B cell (primary cell): ENCODE data around the gene PXMP2. TPM values are rescaled to one million over a fixed set of nuclear protein-coding genes. Genes with fewer than 3 reads are reported as not detected.
"Not testable (repeated sequence)": the region's sequence is repeated elsewhere in the genome, so short reads cannot be mapped to it uniquely, and the experiment has no call there.

Source experiments
- ATAC-seq: fragments of 200-7000 bp; cut with Tn5 transposase; one replicate; pipeline ENCODE4 v1.10.0; 2021; ENCODE audit warnings: low read depth, mild to moderate bottlenecking, moderate number of reproducible peaks, moderate library complexity
- CTCF ChIA-PET: fragments of 350-600 bp; sonication (Branson Sonifier 250); formaldehyde crosslinking; loops from one replicate; lab custom pipeline; 2021; ENCODE audit warnings: antibody characterized with exemption, inconsistent platforms; lab: Charles Lee
- POLR2A ChIA-PET: fragments of 350-600 bp; sonication (Branson Sonifier 250); formaldehyde crosslinking; loops from one replicate; lab custom pipeline; 2021; ENCODE audit warnings: antibody characterized with exemption; lab: Charles Lee
- DNase-seq: peaks from one replicate; pipeline ENCODE4 v3.0.0; 2013
- H2AFZ ChIP-seq: 2 replicates; pipeline ENCODE4 v1.6.1; 2012; ENCODE audit warnings: mild to moderate bottlenecking, low read depth, low read length; ENCODE audit not compliant: insufficient read depth, poor library complexity, severe bottlenecking
- H3K27ac ChIP-seq, 2 donors: 1 replicate in 1 of 2; 2 replicates in 1 of 2; pipeline ENCODE4 v1.5.1; 2012 to 2013; ENCODE audit warnings: low read length in 2 of 2, mild to moderate bottlenecking in 2 of 2, moderate library complexity in 1 of 2
- H3K27me3 ChIP-seq, 4 experiments: fragments of 200-600 bp in 1 of 4; sonication (generic) in 1 of 4; replicated peaks in 1 of 4; 1 replicate in 2 of 4; 2 replicates in 2 of 4; pipeline versions ENCODE4 v1.6.1 to v1.7.0; 2013 to 2016; ENCODE audit warnings: low read length in 3 of 4, mild to moderate bottlenecking in 2 of 4, mixed read lengths in 1 of 4, moderate library complexity in 1 of 4; ENCODE audit not compliant: insufficient read depth in 4 of 4, control insufficient read depth in 3 of 4; ENCODE audit errors: control extremely low read depth in 1 of 4
- H3K36me3 ChIP-seq, 2 experiments: replicated peaks in 1 of 2; 1 replicate in 1 of 2; 2 replicates in 1 of 2; pipeline versions ENCODE4 v1.6.1 to v1.7.1; 2013; ENCODE audit warnings: low read length in 1 of 2; ENCODE audit not compliant: insufficient read depth in 2 of 2, control insufficient read depth in 1 of 2; ENCODE audit errors: control extremely low read depth in 1 of 2, extremely low read depth in 1 of 2
- H3K4me1 ChIP-seq, 2 donors: fragments of 200-600 bp in 1 of 2; sonication (generic) in 1 of 2; 1 replicate in 1 of 2; 2 replicates in 1 of 2; pipeline versions ENCODE4 v1.5.1 to v1.6.1; 2013 to 2017; ENCODE audit warnings: low read length in 2 of 2; ENCODE audit not compliant: control insufficient read depth in 2 of 2, insufficient read depth in 2 of 2
- H3K4me2 ChIP-seq: replicated peaks from 2 replicates; pipeline ENCODE3; 2012; ENCODE audit warnings: mild to moderate bottlenecking, low read depth, low read length; ENCODE audit not compliant: poor library complexity, severe bottlenecking
- H3K4me3 ChIP-seq, 5 experiments: fragments of 200-600 bp in 1 of 5; sonication (generic) in 1 of 5; 1 replicate in 3 of 5; 2 replicates in 2 of 5; pipeline versions ENCODE4 v1.5.1 to v1.7.0; 2011 to 2016; ENCODE audit warnings: low read length in 4 of 5, mild to moderate bottlenecking in 4 of 5, low read depth in 2 of 5, control low read depth in 1 of 5, moderate library complexity in 1 of 5; ENCODE audit not compliant: insufficient read depth in 1 of 5; ENCODE audit errors: control extremely low read depth in 1 of 5, extremely low read depth in 1 of 5
- H3K79me2 ChIP-seq: fragments of 200-600 bp; sonication (generic); one replicate; pipeline ENCODE4 v1.6.0; 2016; ENCODE audit warnings: low read length; ENCODE audit not compliant: control insufficient read depth, insufficient read depth
- H3K9ac ChIP-seq: fragments of 200-600 bp; sonication (generic); 2 replicates; pipeline ENCODE4 v1.6.1; 2017; ENCODE audit warnings: mild to moderate bottlenecking, low read length, moderate library complexity
- H3K9me3 ChIP-seq, 3 donors: one replicate each; pipeline versions ENCODE4 v1.6.1 to v1.7.1; 2013; ENCODE audit warnings: low read length in 2 of 3; ENCODE audit not compliant: control insufficient read depth in 2 of 3, insufficient read depth in 1 of 3; ENCODE audit errors: control extremely low read depth in 1 of 3
- H4K20me1 ChIP-seq: 2 replicates; pipeline ENCODE4 v1.6.0; 2012; ENCODE audit warnings: mild to moderate bottlenecking, low read length; ENCODE audit not compliant: insufficient read depth, control insufficient read depth, poor library complexity, severe bottlenecking
- H3K27ac Mint-ChIP-seq: one replicate; pipeline ENCODE4 v1.8.0; 2021; ENCODE audit warnings: mixed read lengths
- H3K27me3 Mint-ChIP-seq: one replicate; pipeline ENCODE4 v1.8.0; 2021; ENCODE audit warnings: mixed read lengths
- H3K4me1 Mint-ChIP-seq: one replicate; pipeline ENCODE4 v1.8.0; 2021; ENCODE audit warnings: mixed read lengths
- H3K4me3 Mint-ChIP-seq: one replicate; pipeline ENCODE4 v1.8.0; 2021; ENCODE audit warnings: mixed read lengths
- H3K9me3 Mint-ChIP-seq: one replicate; pipeline ENCODE4 v1.8.0; 2022; ENCODE audit warnings: mixed read lengths; ENCODE audit not compliant: insufficient read depth
- CTCF ChIP-seq: fragments of 200-600 bp; IDR thresholded peaks from one replicate; pipeline ENCODE4 v1.8.0; 2022; ENCODE audit warnings: antibody characterized with exemption, mild to moderate bottlenecking
- EZH2 ChIP-seq: IDR thresholded peaks from 2 replicates; pipeline ENCODE4 v1.6.1; 2012; ENCODE audit warnings: borderline replicate concordance, low read depth, mild to moderate bottlenecking, moderate library complexity, low read length; ENCODE audit not compliant: insufficient read depth, poor library complexity, severe bottlenecking
- WGBS: methylation state at CpG from one replicate; pipeline ENCODE4 v1.1.5; 2013; ENCODE audit warnings: missing lambda C conversion rate; ENCODE audit not compliant: insufficient coverage; 5-methylcytosine and 5-hydroxymethylcytosine counted together
- intact Hi-C: fragments of 100-400 bp; cut with micrococcal nuclease; formaldehyde crosslinking; loops from one replicate; pipeline ENCODE4 v1.10.0; 2022
- polyA plus RNA-seq: library from polyadenylated mRNA; depleted of rRNA; stranded (reverse); fragments of >200 nt; gene quantifications from 2 replicates; pipeline ENCODE4 v1.2.3, GENCODE V29; 2012
- total RNA-seq, 2 donors: library from RNA; stranded (reverse); fragments of 120-200 nt in 1 of 2; gene quantifications; 1 replicate in 1 of 2; 2 replicates in 1 of 2; pipeline versions ENCODE4 v1.2.3 to v1.2.4, GENCODE V29; 2013 to 2022

The PXMP2 gene
- total and polyA plus RNA-seq, 2 donors (not counting 1 experiment from before 2014, with no cell fraction given) = 4.3 to 10.2 TPM

GRCh38 chr12:132747896-132748295 lies 60.5 kb downstream of the PXMP2 start:
- Histone ChIP-seq H3K4me3 (no peak overlapping the region), H3K79me2 (peaks cover 96% of the 10 kb centered on the region), H4K20me1 (peaks cover 52% of the 10 kb centered on the region), H3K4me1 (no peaks in the 10 kb centered on the region), H3K9me3 (no peaks in the 10 kb centered on the region), H3K9ac (no peak overlapping the region), H3K27me3 (no peaks in the 10 kb centered on the region), H3K36me3 (peaks cover 0 to 82% of the 10 kb centered on the region in 2 experiments), H2AFZ (no peak overlapping the region), H3K4me2 (no peak overlapping the region), H3K27ac (no peak overlapping the region)
- no peak for DNase-seq
- over 99% methylated on average over 18 of the region's 22 CpGs for WGBS
- POLR2A ChIA-PET = no interaction called here
- no peaks in the 10 kb centered on the region for H3K9me3 Mint-ChIP-seq
- TF ChIP-seq CTCF = no peak
- no peak for TF ChIP-seq EZH2
- no peak overlapping the region for H3K27ac Mint-ChIP-seq
- no peaks in the 10 kb centered on the region for H3K4me1 Mint-ChIP-seq
- ATAC-seq = no peak
- H3K4me3 Mint-ChIP-seq = no peak overlapping the region
- CTCF ChIA-PET = no interaction called here
- intact Hi-C loops = no loop called here
- no peaks in the 10 kb centered on the region for H3K27me3 Mint-ChIP-seq

- H3K9ac ChIP-seq = no peak overlapping the region
- DNase-seq = no peak
- no peaks in the 10 kb centered on the region for H3K27me3 Mint-ChIP-seq
- H3K4me1 ChIP-seq = no peaks in the 10 kb centered on the region
- ChIA-PET CTCF (interaction anchor here (0.6 kb wide), 1 partner anchor 14 kb away, joined by 3 read pairs; no protein-coding TSS in a partner anchor), POLR2A (no interaction called here)
- no peak overlapping the region for H3K27ac ChIP-seq
- ATAC-seq = no peak
- H3K36me3 ChIP-seq = peaks cover 0 to 83% of the 10 kb centered on the region in 2 experiments
- no peak overlapping the region for H3K4me2 ChIP-seq
- H3K27ac Mint-ChIP-seq = no peak overlapping the region
- H4K20me1 ChIP-seq = peaks cover 56% of the 10 kb centered on the region
- TF ChIP-seq CTCF = no peak
- TF ChIP-seq EZH2 = no peak
- peaks cover 96% of the 10 kb centered on the region for H3K79me2 ChIP-seq
- 95% methylated on average over 10 of the region's 10 CpGs for WGBS
- no peak overlapping the region for H2AFZ ChIP-seq
- no peak overlapping the region for H3K4me3 ChIP-seq
- no peaks in the 10 kb centered on the region for H3K9me3 Mint-ChIP-seq
- H3K9me3 ChIP-seq = no peaks in the 10 kb centered on the region
- no peaks in the 10 kb centered on the region for H3K4me1 Mint-ChIP-seq
- no peaks in the 10 kb centered on the region for H3K27me3 ChIP-seq
- intact Hi-C loops = no loop called here
- H3K4me3 Mint-ChIP-seq = no peak overlapping the region
Observed at GRCh38 chr12:132748319-132748718, 60.9 kb downstream of the PXMP2 start.

GRCh38 chr12:132753670-132754069 lies 66.3 kb downstream of the PXMP2 start:
- POLR2A ChIA-PET, H3K4me1 ChIP-seq, H3K9me3 ChIP-seq, CTCF ChIA-PET, H2AFZ ChIP-seq, H3K9ac ChIP-seq, H3K27me3 ChIP-seq, H3K27me3 Mint-ChIP-seq, H3K9me3 Mint-ChIP-seq, intact Hi-C loops, H3K4me3 ChIP-seq, H3K4me1 Mint-ChIP-seq, H3K27ac ChIP-seq, H3K27ac Mint-ChIP-seq, H3K4me3 Mint-ChIP-seq, H3K4me2 ChIP-seq, ATAC-seq: not testable (repeated sequence)
- 91% methylated on average over 3 of the region's 7 CpGs for WGBS
- peaks cover 3 to 57% of the 10 kb centered on the region in 2 experiments for H3K36me3 ChIP-seq
- DNase-seq = peak; percentile 40
- H3K79me2 ChIP-seq = peaks cover 94% of the 10 kb centered on the region
- peaks cover 63% of the 10 kb centered on the region for H4K20me1 ChIP-seq
